HG03103 (cell line): ENCODE data around the gene C15orf62.

Experiments
- ATAC-seq: cut with Tn5 transposase; IDR thresholded peaks from one replicate; pipeline ENCODE4 v1.9.1; 2021; ENCODE audit warnings: low read depth; ENCODE audit not compliant: unreplicated experiment

C15orf62 gene

GRCh38 chr15:40775740-40776536 is 6.2 kb downstream of the C15orf62 start:
- ATAC-seq = no peak

DNA sequence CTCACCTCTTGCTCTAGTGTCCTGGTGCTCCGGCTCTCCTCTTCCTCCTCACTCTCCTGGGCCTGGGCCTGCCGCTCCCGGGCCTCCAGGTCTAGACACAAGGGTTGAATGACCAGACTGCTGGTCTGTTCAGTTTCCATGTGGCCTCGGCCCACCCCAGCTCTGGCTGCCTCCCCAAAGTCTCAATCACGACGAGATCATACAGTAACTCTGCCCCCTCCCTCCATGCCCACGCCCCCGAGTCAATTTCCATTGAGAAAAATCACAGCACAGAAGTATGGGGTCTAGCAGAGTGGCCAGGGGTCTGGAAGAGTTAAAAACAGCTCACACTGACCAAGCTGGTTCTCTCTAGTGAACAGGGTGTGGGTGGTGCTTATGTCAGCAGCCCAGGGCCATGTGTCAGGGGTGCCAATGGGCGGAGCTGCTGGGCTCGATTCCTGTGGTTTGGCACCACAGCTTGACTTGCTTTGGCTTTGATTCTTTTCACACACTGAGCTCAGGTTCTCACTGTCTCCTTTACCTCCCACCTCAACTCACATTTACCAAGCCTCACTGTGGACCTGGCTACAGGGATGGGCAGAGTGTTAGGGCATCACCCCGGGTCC is 6.9 kb downstream of the C15orf62 start:
- ATAC-seq = no peak

- ATAC-seq = peak; percentile 61
These were observed 12.9 kb downstream of the C15orf62 start for GRCh38 chr15:40782609-40783227.

- no peak for ATAC-seq
These were observed 15.4 kb downstream of the C15orf62 start for GRCh38 chr15:40785164-40785563.

DNA sequence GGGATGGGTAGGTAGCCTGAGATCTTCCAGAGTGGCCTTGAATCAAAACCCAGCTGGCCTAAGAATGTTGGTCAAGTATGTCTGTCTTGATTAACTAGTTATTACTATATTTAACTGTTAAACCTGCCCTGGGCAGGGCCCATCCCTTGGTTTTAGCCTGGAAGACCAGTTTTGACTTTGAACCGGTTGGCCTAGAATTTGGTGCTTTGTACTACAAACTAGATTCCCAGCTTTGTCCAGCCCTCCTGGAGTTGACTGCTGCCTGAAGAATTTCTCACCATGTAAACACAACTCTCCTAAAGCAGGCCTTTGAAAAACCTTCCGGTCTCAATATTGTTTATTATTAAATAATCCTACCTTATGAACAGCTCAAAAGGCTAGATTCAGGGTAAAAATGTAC is 16.0 kb downstream of the C15orf62 start:
- ATAC-seq = no peak

DNA sequence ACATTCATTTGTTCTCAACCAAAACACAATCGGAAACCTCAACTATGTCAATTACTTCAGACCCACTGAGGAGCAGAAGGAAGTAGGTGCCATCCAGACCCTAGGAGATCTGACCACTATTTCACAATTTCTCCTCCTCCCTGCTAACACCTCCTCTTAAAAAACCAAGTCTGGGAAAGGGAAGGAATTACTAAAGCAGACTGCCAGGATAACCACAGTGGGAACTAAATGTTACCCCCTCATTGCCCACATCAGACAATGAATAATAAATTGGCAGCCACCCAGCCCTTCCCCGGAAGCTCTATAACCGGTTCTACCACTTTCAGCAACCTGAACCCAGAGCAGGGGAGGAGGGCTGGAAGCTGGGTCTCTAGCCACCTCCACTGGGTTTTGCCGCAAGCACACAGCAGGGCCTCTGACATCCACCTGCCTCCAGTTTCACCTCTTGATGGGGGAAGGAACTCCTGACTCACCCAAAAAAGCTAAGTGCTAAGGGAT is 17.6 kb downstream of the C15orf62 start:
- no peak for ATAC-seq

DNA sequence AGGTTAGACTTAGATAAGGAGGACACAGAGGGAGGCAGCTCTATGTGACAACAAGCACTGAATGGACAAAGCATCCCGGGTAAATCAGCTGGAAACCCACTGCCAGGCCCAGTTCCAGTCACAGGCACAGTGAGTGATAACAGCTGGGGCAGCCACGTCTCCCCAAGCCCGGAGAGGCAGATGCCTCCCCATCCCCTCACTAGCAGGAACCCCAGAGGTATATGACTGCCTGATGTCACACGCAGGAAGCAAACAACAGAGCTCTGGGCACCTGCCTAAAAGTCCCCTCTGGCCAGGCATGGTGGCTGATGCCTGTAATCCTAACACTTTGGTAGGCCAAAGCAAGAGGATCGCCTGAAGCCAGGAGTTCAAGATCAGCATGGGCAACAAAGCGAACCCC is 18.2 kb downstream of the C15orf62 start:
- no peak for ATAC-seq

DNA sequence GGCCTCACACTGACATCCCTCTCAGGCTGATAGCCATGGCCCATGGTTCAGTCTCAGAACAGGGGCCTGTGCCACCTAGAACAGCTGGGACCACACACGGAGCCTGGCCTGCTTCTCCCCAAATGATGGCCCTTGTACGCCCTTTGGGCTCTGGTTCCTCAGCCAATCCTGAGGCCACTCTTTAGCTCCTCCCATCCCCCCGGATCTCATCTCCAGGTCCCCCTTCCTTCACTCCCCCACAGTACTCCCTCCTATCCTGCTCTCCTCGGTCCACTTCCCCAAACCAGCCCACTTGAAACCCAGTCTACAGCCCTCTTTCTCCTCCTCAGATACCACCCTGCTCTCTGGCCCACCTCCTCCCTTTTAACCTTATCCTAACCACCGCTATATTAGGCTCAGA is 19.3 kb downstream of the C15orf62 start:
- ATAC-seq = no peak

DNA sequence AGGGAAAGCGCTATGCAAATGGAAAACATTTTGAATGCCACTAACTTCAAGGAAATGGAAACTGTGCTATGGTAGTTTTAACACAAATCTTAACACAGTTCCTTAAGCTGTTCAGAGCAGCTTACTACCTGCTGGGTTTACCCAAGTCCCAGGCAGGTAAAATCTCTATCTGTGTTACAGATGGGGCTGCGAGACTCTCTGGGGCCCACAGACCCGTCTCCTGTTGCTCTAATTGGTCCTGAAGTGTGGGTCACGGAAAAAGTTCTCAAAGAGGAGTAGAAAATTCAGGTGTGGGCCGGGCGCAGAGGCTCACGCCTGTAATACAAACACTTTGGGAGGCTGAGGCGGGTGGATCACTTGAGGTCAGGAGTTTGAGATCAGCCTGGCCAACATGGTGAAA is 20.2 kb downstream of the C15orf62 start:
- ATAC-seq = no peak

GRCh38 chr15:40790718-40791117 is 20.9 kb downstream of the C15orf62 start:
- ATAC-seq = no peak

DNA sequence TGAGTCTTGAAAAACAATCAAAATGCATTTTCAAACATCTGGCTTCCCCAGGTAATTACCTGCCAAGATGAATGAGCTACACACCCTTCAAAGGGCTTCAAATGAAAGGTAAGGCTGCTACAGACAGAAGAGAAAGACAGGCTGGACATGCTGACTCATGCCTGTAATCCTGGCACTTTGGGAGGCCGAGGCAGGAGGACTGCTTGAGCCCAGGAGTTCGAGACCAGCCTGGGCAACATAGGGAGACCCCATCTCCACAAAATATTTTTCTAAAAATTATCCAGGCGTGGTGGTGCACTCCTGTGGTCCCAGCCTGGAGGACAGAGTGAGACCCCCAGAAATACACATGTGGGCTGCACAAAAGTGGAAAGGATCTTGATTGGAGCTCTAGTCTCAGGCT is 22.6 kb downstream of the C15orf62 start:
- ATAC-seq = no peak

- ATAC-seq = no peak
These were observed 23.6 kb downstream of the C15orf62 start for GRCh38 chr15:40793216-40793989.

- ATAC-seq = no peak
These were observed 26.3 kb downstream of the C15orf62 start for GRCh38 chr15:40796041-40796440.

DNA sequence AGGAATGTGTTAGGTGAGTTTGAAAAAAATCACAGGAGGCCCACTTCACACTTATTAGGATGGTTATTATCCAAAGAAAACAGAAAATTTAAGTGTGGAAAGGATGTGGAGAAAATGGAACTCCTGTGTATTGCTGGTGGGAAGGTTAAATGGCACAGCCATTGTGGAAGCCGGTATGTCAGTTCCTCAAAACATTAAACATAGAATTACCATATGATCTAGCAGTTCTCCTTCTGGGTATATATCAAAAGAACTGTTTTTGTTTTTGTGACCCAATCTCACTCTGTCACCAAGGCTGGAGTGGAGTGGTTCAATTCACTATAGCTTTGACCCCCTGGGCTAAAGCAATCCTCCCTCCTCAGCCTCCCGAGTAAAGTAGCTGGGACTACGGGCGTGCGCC is 26.7 kb downstream of the C15orf62 start:
- no peak for ATAC-seq

DNA sequence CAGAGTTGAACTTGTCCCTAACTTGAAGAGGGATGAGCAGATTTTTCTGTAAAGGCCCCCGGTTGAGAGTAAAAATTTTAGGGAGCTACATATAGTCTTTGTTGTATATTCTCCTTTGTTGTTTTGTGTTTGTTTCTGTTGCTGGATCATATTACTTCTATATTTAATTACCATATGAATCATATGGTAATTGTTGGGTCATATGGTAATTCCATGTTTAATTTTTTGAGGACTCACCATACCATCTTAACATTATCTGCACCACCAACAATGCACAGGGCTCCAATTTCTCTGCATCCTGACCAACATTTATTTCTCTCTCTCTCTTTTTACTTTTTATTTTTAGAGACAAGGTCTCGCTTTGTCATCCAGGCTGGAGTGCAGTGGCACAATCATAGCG is 29.7 kb downstream of the C15orf62 start:
- no peak for ATAC-seq

- no peak for ATAC-seq
These were observed 33.3 kb downstream of the C15orf62 start for GRCh38 chr15:40803076-40803475.

DNA sequence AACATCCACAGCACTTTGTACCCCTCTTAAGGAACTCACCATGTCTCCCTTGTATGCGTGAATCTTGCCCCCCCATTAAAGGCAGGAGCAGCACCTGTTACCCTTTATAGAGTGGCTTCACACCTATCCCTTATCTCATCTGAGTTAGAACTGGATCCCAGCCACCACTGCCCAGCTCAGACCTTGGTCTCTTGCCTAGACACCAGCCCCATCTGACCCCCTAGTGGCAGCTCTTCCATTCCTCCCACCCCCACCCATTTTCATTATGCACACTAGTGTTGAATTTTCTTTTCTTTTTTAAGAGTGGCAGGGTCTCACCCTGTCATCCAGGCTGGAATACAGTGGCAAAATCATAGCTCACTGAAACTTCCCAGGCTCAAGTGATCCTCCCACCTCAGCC is 33.9 kb downstream of the C15orf62 start:
- ATAC-seq = no peak

DNA sequence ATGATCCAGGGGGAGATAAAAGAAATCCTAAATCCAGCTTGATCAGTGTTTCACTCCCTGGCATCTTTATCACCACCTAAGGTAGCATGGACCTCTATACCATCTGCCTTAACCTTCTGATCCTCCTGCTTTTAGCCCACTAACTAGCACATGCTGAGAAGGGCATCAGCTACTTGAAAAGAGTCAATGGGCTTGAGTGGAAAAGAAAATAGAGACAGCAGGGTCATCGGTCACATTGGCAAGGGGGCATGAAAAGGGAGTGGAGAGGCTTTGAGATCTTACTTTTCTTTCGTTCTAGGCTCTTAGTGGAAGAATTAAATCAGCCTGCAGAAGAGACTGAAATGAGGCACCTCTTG is 36.9 kb downstream of the C15orf62 start:
- ATAC-seq = no peak

DNA sequence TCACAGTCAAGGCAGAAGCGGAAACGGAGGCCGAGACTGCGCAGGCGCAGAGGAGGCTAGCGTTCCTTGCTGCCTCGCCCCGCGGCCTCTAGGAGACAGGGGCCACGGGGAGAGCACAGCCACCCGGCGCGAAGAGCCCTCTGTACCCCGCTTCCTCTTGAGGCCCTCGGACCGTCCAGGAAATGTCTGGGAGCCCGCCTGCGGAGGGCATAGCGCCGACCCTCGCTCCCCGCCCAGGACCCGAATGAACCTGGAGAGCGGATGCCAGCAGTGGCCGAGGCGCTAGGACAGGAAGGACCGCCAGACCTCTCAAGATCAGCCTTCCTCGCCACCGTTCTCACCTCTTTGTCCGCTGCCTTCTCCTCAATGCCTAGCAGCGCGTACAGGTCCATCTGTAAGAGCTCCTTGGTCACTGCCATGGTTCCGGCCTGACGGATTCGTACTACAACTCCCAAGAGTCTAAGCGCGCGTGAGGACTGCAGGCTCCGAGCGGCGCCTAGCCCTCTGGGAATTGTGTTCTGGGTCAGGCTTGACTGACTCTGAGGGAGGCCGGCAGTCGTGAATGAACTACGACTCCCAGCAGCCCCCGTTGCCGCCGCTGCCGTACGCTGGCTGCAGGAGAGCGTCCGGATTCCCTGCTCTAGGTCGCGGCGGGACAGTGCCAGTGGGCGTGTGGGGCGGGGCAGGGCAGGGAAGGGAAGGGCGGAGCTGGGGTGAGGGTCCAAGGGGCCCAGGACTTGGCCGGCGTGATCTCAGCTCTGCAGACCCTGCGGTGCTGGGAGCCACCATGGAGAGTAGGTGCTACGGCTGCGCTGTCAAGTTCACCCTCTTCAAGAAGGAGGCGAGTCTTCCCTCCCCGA is 37.5 kb downstream of the C15orf62 start, which contains the start of the genes DNAJC17 and ZFYVE19:
Gene DNAJC17 (minus strand): TSS at position 446 of the 860 bp plus-strand sequence. CDS start 27 bp downstream, at position 419.
Gene ZFYVE19 (plus strand): TSS at position 62 of the 860 bp plus-strand sequence. CDS start 501 bp downstream, at position 563.
- ATAC-seq = peak; percentile 94
